HL-60 (cell line): ENCODE data around the gene EPS8.

Experiments
- CTCF ChIP-seq: IDR thresholded peaks from one replicate; pipeline ENCODE4 v1.5.1; 2011; ENCODE audit warnings: low read length, control low read depth, inconsistent platforms; ENCODE audit not compliant: insufficient read depth
- POLR2AphosphoS5 ChIP-seq: IDR thresholded peaks from 2 replicates; pipeline ENCODE4 v1.6.1; 2012; ENCODE audit warnings: low read depth

GRCh38 chr12:15625075-15625474 lies 164.1 kb downstream of the EPS8 start:
- TF ChIP-seq CTCF (no peak), POLR2AphosphoS5 (no peak)
